ENCODE results near the gene PERM1. TPM values are rescaled to one million over a fixed set of nuclear protein-coding genes. Genes with fewer than 3 reads are reported as not detected.
A peak's percentile ranks its signal among the peaks of the same experiment; 100 is the strongest.

Gene PERM1
- total RNA-seq, 2 donors from 2014 or later, result not detected

DNA sequence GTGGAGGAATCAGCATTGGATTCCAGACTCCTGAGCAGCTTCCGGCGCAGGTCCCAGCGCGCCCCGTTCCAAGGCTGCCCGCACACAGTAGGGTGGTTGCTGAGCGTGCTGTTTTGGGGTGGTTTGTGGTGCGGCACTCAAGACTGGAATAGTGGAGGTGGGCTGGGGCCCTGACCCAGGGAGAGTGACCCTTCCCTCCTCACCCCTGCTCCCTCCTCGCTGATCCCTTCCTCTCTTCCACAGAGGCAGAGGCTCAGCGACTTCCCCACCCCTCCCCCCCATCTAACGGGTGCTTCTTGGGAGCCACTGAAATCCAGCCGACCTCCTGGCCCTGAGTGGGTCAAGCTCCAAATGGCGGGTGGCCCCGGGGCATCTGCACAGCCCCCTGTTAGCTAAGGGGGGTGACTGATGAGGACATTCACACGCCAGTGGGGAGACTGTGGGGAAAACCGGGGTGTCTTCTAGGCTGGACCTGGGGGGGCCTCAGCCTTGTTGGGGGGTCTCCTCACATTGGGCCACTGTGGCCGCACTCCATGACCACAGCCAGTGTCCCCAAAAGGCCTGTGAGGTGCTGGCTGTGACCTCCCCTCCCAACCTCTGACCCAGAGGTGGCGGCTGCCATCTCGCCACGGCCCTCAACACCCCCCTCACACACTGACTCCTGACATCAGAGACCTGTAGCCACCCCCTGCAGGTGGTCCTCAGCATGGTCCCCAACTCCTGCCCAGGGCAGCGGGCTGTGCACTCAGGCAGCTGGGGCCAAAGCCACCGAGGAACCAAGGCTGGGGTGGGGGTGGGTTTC is 21.9 kb upstream of the PERM1 start:
- WGBS, 2 experiments (ENCODE audit: insufficient coverage in 1 of 2, insufficient read length in 1 of 2), result 88 to 89% methylated on average over 7 to 22 of the region's 22 CpGs
- peaks cover 52% of the 10 kb centered on the region for H3K27me3 Mint-ChIP-seq (ENCODE audit: insufficient read depth)
- peaks cover 29% of the 10 kb centered on the region for H3K4me1 Mint-ChIP-seq
- TF ChIP-seq, protein P1, sequence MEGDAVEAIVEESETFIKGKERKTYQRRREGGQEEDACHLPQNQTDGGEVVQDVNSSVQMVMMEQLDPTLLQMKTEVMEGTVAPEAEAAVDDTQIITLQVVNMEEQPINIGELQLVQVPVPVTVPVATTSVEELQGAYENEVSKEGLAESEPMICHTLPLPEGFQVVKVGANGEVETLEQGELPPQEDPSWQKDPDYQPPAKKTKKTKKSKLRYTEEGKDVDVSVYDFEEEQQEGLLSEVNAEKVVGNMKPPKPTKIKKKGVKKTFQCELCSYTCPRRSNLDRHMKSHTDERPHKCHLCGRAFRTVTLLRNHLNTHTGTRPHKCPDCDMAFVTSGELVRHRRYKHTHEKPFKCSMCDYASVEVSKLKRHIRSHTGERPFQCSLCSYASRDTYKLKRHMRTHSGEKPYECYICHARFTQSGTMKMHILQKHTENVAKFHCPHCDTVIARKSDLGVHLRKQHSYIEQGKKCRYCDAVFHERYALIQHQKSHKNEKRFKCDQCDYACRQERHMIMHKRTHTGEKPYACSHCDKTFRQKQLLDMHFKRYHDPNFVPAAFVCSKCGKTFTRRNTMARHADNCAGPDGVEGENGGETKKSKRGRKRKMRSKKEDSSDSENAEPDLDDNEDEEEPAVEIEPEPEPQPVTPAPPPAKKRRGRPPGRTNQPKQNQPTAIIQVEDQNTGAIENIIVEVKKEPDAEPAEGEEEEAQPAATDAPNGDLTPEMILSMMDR (conservative IDR thresholded peaks at IDR 0.05), result no peak
- Histone ChIP-seq H3K27ac (ENCODE audit: low read depth, low read length) (no peak overlapping the region), H3K4me1 (ENCODE audit: control insufficient read depth, insufficient read depth, low read length) (peaks cover 27% of the 10 kb centered on the region), H3K9me3 (ENCODE audit: control insufficient read depth, low read length) (no peaks in the 10 kb centered on the region), H3K27me3 (ENCODE audit: control insufficient read depth, insufficient read depth, low read length, poor library complexity, severe bottlenecking) (no peaks in the 10 kb centered on the region), H3K36me3 (ENCODE audit: control insufficient read depth, insufficient read depth, low read length) (no peaks in the 10 kb centered on the region), H3K9ac (ENCODE audit: extremely low read depth, low read length, poor library complexity, severe bottlenecking) (peak overlapping the region; percentile 25), H3K4me3 (ENCODE audit: low read length) (peak overlapping the region; percentile 76)
- DNase-seq, result peak; percentile 66
- H3K36me3 Mint-ChIP-seq (ENCODE audit: low read depth), result no peaks in the 10 kb centered on the region
- H3K27ac Mint-ChIP-seq, result no peak overlapping the region
- H3K9me3 Mint-ChIP-seq, result no peaks in the 10 kb centered on the region
- peak overlapping the region; percentile 50 for H3K4me3 Mint-ChIP-seq

DNA sequence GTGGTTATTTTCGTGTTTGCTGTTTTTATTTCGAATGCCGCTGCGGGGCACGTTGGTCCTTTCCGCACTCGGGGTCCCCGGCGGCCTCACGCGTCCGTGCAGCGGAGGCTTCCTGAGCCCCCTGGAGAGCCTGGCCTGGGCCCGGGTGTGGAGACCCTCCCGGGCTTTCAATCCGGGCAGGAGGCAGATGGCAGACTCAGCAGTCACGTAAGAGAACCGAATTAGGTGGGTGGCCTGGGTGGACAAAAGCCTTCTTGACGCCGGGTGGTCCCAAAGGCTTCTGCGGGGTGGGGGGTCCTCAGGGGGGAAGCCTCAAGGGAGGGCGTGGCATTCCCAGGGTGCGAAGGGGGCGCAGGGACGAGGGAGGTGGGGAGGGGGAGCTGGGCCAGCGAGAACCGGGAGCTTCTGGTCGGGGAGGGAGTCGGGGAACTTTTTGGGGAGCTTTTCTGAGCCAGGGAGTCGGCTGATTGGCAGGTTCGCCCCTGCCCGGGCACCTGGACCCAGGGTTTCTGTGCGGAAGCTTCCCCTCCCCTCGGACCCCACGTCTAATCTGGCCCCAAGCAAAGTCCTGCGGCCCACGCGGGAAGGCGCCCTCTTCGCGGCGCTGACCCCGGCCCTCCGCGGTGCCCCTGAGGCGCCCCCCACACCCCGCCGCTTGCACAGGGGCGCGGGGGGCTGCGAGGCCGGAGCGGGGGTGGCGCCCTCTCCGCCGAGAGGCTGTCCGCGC is 19.3 kb upstream of the PERM1 start:
- Histone ChIP-seq H3K9ac (ENCODE audit: extremely low read depth, low read length, poor library complexity, severe bottlenecking) (peak overlapping the region; percentile 95), H3K27me3 (ENCODE audit: control insufficient read depth, insufficient read depth, low read length, poor library complexity, severe bottlenecking) (peaks cover 16% of the 10 kb centered on the region), H3K27ac (ENCODE audit: low read depth, low read length) (peak overlapping the region; percentile 100), H3K9me3 (ENCODE audit: control insufficient read depth, low read length) (no peaks in the 10 kb centered on the region), H3K4me3 (ENCODE audit: low read length) (peak overlapping the region; percentile 81), H3K36me3 (ENCODE audit: control insufficient read depth, insufficient read depth, low read length) (no peaks in the 10 kb centered on the region), H3K4me1 (ENCODE audit: control insufficient read depth, insufficient read depth, low read length) (peaks cover 23% of the 10 kb centered on the region)
- WGBS, 2 experiments (ENCODE audit: insufficient coverage in 1 of 2, insufficient read length in 1 of 2), result 5 to 6% methylated on average over 33 to 58 of the region's 58 CpGs
- TF ChIP-seq, protein P1 (conservative IDR thresholded peaks at IDR 0.05), result no peak
- Mint-ChIP-seq H3K9me3 (no peaks in the 10 kb centered on the region), H3K27ac (peak overlapping the region; percentile 96), H3K4me1 (peaks cover 23% of the 10 kb centered on the region), H3K4me3 (peak overlapping the region; percentile 59), H3K36me3 (ENCODE audit: low read depth) (no peaks in the 10 kb centered on the region), H3K27me3 (ENCODE audit: insufficient read depth) (peaks cover 57% of the 10 kb centered on the region)
- DNase-seq, result peak; percentile 73

DNA sequence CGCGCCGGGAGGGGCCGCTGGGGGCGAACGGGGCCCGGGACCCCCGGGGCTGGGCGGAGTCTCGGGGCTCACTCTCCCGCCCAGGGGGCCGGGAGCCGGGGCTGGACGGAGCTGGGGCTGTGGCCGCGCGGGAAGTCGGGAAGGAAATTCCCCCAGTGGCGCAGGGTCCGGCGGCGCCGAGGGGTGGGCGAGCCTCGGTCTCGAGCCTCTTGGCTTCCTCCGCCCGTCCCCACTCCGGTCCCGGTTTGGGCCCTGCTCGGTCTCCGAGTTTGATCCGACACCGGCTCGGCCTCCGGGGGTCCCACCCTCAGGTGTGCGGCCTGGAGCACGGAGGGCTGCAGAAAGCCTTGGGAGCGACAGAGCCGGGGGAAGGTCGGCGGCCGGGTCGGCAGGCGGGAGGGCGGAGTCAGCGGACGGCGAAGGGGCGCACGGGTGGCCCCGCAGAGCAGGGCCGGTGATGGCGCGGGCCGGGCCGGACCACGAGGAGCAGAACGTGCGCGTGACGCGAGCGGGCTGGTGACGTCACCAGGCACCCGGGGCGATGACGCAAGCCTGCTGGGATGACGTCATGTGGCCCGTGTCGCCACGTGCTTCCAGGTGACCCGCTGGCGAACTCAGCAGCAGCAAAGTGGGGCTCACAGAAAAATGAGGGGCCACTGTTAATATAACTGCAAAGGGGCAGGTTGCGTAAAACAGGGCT is 18.6 kb upstream of the PERM1 start:
- Mint-ChIP-seq H3K27me3 (ENCODE audit: insufficient read depth) (peaks cover 63% of the 10 kb centered on the region), H3K4me3 (peak overlapping the region; percentile 59), H3K9me3 (no peaks in the 10 kb centered on the region), H3K27ac (peak overlapping the region; percentile 96), H3K36me3 (ENCODE audit: low read depth) (no peaks in the 10 kb centered on the region), H3K4me1 (peaks cover 21% of the 10 kb centered on the region)
- WGBS, 2 experiments (ENCODE audit: insufficient coverage in 1 of 2, insufficient read length in 1 of 2), result 2 to 4% methylated on average over 29 to 75 of the region's 75 CpGs
- Histone ChIP-seq H3K27me3 (ENCODE audit: control insufficient read depth, insufficient read depth, low read length, poor library complexity, severe bottlenecking) (peaks cover 16% of the 10 kb centered on the region), H3K36me3 (ENCODE audit: control insufficient read depth, insufficient read depth, low read length) (no peaks in the 10 kb centered on the region), H3K4me1 (ENCODE audit: control insufficient read depth, insufficient read depth, low read length) (peaks cover 16% of the 10 kb centered on the region), H3K4me3 (ENCODE audit: low read length) (peak overlapping the region; percentile 81), H3K9me3 (ENCODE audit: control insufficient read depth, low read length) (no peaks in the 10 kb centered on the region), H3K9ac (ENCODE audit: extremely low read depth, low read length, poor library complexity, severe bottlenecking) (peak overlapping the region; percentile 95), H3K27ac (ENCODE audit: low read depth, low read length) (peak overlapping the region; percentile 100)
- DNase-seq, result peak; percentile 91
- TF ChIP-seq, protein P1 (conservative IDR thresholded peaks at IDR 0.05), result no peak
